ENCODE data around the gene CLEC20A. TPM values are rescaled to one million over a fixed set of nuclear protein-coding genes. Genes with fewer than 3 reads are reported as not detected.

Gene CLEC20A
- total RNA-seq, 1 experiment from 2014 or later = not detected

DNA sequence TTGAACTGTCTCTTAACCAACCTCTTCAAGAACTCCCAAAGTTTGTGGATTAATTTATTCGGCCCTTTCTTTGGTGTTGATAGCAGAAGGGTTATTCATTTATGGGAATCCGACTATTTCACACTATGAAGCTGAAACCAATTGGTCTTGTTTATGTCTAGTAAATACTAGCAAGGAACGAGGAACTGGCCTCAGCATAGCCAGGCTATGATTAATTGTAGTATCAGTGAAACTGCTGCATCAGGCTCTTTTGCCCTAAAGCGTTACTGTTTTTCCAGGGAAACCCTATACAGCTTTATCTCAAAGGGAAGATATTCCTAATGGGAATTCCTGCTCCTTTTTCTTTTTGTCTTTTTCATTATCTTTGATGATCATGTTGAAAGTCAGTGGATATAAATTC, 35.1 kb downstream of the CLEC20A start:
- H3K4me3 ChIP-seq = no peak overlapping the region
- no TSS peak for BruUV-seq (replicated peaks)
- H3K27me3 ChIP-seq (ENCODE audit: insufficient read depth, low read depth) = no peaks in the 10 kb centered on the region
- peaks cover 8% of the 10 kb centered on the region; the same call in 1 of the 2 replicates for H3K36me3 ChIP-seq (ENCODE audit: low read depth)
- no peak overlapping the region for H3K4me2 ChIP-seq
- no peaks in the 10 kb centered on the region for H3K79me2 ChIP-seq (ENCODE audit: low read depth)
- no peak for DNase-seq
- intact Hi-C loops (cut with micrococcal nuclease; ENCODE audit: unreplicated experiment) = no loop called here
- no peak overlapping the region for H3K27ac ChIP-seq
- H3K4me1 ChIP-seq (replicated peaks; ENCODE audit: insufficient read depth) = no peaks in the 10 kb centered on the region
- ChIA-PET CTCF (no interaction called here), POLR2A (ENCODE audit: unreplicated experiment) (interaction anchor here (0.7 kb wide), 1 partner anchor 835 kb away, joined by 4 read pairs; no protein-coding TSS in a partner anchor)
- H4K20me1 ChIP-seq (ENCODE audit: insufficient read depth) = no peaks in the 10 kb centered on the region
- no peaks in the 10 kb centered on the region for H3K9me2 ChIP-seq (ENCODE audit: insufficient read depth)
- H2AFZ ChIP-seq = no peak overlapping the region
- no peaks in the 10 kb centered on the region for H3K9me3 ChIP-seq (ENCODE audit: insufficient read depth, low read depth)
- H3F3A ChIP-seq (ENCODE audit: insufficient read depth, low read depth) = no peaks in the 10 kb centered on the region
- TF ChIP-seq, protein P1, sequence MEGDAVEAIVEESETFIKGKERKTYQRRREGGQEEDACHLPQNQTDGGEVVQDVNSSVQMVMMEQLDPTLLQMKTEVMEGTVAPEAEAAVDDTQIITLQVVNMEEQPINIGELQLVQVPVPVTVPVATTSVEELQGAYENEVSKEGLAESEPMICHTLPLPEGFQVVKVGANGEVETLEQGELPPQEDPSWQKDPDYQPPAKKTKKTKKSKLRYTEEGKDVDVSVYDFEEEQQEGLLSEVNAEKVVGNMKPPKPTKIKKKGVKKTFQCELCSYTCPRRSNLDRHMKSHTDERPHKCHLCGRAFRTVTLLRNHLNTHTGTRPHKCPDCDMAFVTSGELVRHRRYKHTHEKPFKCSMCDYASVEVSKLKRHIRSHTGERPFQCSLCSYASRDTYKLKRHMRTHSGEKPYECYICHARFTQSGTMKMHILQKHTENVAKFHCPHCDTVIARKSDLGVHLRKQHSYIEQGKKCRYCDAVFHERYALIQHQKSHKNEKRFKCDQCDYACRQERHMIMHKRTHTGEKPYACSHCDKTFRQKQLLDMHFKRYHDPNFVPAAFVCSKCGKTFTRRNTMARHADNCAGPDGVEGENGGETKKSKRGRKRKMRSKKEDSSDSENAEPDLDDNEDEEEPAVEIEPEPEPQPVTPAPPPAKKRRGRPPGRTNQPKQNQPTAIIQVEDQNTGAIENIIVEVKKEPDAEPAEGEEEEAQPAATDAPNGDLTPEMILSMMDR (conservative IDR thresholded peaks at IDR 0.05) = no peak
- TF ChIP-seq EZH2 (IDR thresholded peaks at IDR 0.05; ENCODE audit: low read depth) = no peak

DNA sequence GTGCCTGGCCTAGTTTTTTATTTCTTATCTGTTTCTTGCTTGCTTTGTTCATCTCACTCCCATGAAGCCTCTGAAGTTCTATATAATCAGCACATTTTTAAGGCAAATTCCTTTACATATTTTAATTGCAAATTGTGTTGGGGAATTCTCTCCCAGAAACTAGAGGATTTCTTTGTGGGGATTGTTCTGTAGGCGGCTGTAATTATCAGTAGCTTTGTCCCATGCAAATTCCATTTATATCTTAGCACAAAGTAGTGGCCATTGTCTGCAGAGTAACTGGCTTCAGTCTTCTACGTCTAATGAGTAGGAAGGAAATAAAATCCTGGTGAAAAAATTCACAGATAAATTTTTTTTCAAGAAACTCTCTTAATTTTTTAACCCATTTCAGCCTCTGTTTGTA, 35.7 kb downstream of the CLEC20A start:
- H3K27ac ChIP-seq = no peak overlapping the region
- intact Hi-C loops (cut with micrococcal nuclease; ENCODE audit: unreplicated experiment) = no loop called here
- BruUV-seq (replicated peaks) = no TSS peak
- no peaks in the 10 kb centered on the region for H3K9me2 ChIP-seq (ENCODE audit: insufficient read depth)
- ChIA-PET POLR2A (ENCODE audit: unreplicated experiment) (no interaction called here), CTCF (no interaction called here)
- H3K79me2 ChIP-seq (ENCODE audit: low read depth) = no peaks in the 10 kb centered on the region
- no peak for DNase-seq
- H2AFZ ChIP-seq = no peak overlapping the region
- no peaks in the 10 kb centered on the region for H4K20me1 ChIP-seq (ENCODE audit: insufficient read depth)
- no peak overlapping the region for H3K4me2 ChIP-seq
- H3K27me3 ChIP-seq (ENCODE audit: insufficient read depth, low read depth) = no peaks in the 10 kb centered on the region
- no peak overlapping the region for H3K4me3 ChIP-seq
- TF ChIP-seq, protein P1 (conservative IDR thresholded peaks at IDR 0.05) = no peak
- no peak for TF ChIP-seq EZH2 (IDR thresholded peaks at IDR 0.05; ENCODE audit: low read depth)
- H3F3A ChIP-seq (ENCODE audit: insufficient read depth, low read depth) = no peaks in the 10 kb centered on the region
- H3K36me3 ChIP-seq (ENCODE audit: low read depth) = peaks cover 7% of the 10 kb centered on the region; the same call in 1 of the 2 replicates
- H3K4me1 ChIP-seq (replicated peaks; ENCODE audit: insufficient read depth) = no peaks in the 10 kb centered on the region
- no peaks in the 10 kb centered on the region for H3K9me3 ChIP-seq (ENCODE audit: insufficient read depth, low read depth)

DNA sequence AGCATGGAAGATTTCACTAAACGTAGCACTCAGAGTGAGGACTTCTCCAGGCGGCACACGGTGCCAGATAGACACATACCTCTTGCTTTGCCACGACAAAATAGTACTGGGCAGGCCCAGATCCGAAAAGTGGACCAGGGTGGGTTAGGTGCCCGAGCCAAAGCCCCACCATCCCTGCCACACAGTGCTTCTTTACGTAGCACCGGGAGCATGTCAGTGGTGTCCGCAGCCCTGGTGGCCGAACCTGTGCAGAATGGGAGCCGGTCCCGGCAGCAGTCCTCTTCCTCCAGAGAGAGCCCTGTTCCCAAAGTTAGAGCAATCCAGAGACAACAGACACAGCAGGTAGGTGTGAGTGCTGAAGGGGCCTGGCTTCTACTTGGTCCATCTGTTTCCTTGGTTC, 38.6 kb downstream of the CLEC20A start:
- intact Hi-C loops (cut with micrococcal nuclease; ENCODE audit: unreplicated experiment) = no loop called here
- no peak overlapping the region for H3K4me2 ChIP-seq
- H3K27me3 ChIP-seq (ENCODE audit: insufficient read depth, low read depth) = no peaks in the 10 kb centered on the region
- no peak overlapping the region for H3K27ac ChIP-seq
- no peak overlapping the region for H3K4me3 ChIP-seq
- H3K9me2 ChIP-seq (ENCODE audit: insufficient read depth) = no peaks in the 10 kb centered on the region
- no peaks in the 10 kb centered on the region for H3F3A ChIP-seq (ENCODE audit: insufficient read depth, low read depth)
- CTCF ChIA-PET = no interaction called here
- DNase-seq = no peak
- no peaks in the 10 kb centered on the region for H3K4me1 ChIP-seq (replicated peaks; ENCODE audit: insufficient read depth)
- H3K79me2 ChIP-seq (ENCODE audit: low read depth) = no peaks in the 10 kb centered on the region
- H2AFZ ChIP-seq = no peak overlapping the region
- TF ChIP-seq, protein P1 (conservative IDR thresholded peaks at IDR 0.05) = no peak
- no peak for TF ChIP-seq EZH2 (IDR thresholded peaks at IDR 0.05; ENCODE audit: low read depth)
- POLR2A ChIA-PET (ENCODE audit: unreplicated experiment) = no interaction called here
- H4K20me1 ChIP-seq (ENCODE audit: insufficient read depth) = no peaks in the 10 kb centered on the region
- no peaks in the 10 kb centered on the region for H3K9me3 ChIP-seq (ENCODE audit: insufficient read depth, low read depth)
- BruUV-seq (replicated peaks) = no TSS peak
- peaks cover 7% of the 10 kb centered on the region for H3K36me3 ChIP-seq (ENCODE audit: low read depth)
